Peyer's patch (tissue), 4 donors: ENCODE results near the gene RPS23.

ENCODE experiments used
- POLR2A ChIP-seq, 2 donors: fragments of 450-650 bp; IDR thresholded peaks; one replicate each; pipeline ENCODE4 v1.5.1; 2017; ENCODE audit warnings: antibody characterized with exemption in 2 of 2, mild to moderate bottlenecking in 2 of 2, moderate library complexity in 2 of 2
- TF ChIP-seq, protein P1 (sequence below), 6 experiments: fragments of 450-650 bp in 4 of 6; fragments of 200-600 bp in 2 of 6; sonication (generic) in 1 of 6; IDR thresholded peaks; one replicate each; pipeline ENCODE4 v1.5.1; 2017 to 2019; ENCODE audit warnings: antibody characterized with exemption in 6 of 6, mild to moderate bottlenecking in 3 of 6, moderate library complexity in 1 of 6

DNA sequence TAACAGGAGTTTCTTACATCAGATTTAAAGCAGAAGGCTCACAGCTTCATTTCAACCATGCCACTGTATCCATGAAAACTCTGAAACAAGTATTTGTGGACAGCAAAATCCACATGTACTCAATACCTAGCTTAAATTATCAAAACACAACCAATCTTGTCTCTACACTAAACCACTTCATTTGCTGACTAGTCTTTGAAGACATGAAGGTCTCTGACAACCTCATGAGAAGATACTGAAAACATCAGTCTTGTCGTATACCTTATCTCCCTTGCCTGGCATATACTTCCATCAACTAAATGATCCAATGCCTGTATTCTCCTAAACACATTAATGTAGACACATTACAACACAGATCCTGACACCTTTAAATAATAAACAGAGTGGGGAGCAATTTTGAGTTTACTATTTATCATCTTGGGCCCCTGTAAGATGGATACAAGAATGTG lies 2.9 kb downstream of the RPS23 start:
- TF ChIP-seq, protein P1, sequence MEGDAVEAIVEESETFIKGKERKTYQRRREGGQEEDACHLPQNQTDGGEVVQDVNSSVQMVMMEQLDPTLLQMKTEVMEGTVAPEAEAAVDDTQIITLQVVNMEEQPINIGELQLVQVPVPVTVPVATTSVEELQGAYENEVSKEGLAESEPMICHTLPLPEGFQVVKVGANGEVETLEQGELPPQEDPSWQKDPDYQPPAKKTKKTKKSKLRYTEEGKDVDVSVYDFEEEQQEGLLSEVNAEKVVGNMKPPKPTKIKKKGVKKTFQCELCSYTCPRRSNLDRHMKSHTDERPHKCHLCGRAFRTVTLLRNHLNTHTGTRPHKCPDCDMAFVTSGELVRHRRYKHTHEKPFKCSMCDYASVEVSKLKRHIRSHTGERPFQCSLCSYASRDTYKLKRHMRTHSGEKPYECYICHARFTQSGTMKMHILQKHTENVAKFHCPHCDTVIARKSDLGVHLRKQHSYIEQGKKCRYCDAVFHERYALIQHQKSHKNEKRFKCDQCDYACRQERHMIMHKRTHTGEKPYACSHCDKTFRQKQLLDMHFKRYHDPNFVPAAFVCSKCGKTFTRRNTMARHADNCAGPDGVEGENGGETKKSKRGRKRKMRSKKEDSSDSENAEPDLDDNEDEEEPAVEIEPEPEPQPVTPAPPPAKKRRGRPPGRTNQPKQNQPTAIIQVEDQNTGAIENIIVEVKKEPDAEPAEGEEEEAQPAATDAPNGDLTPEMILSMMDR (IDR thresholded peaks at IDR 0.05), result no peak
- no peak for TF ChIP-seq POLR2A (IDR thresholded peaks at IDR 0.05)
